Measurements from ENCODE around the gene GOSR1. TPM values are rescaled to one million over a fixed set of nuclear protein-coding genes. Genes with fewer than 3 reads are reported as not detected.
"Not testable (repeated sequence)": the region's sequence is repeated elsewhere in the genome, so short reads cannot be mapped to it uniquely, and the experiment has no call there.

GOSR1 gene
- polyA plus RNA-seq, 3 donors, result 45.7 to 53.1 (median 50.8) TPM

DNA sequence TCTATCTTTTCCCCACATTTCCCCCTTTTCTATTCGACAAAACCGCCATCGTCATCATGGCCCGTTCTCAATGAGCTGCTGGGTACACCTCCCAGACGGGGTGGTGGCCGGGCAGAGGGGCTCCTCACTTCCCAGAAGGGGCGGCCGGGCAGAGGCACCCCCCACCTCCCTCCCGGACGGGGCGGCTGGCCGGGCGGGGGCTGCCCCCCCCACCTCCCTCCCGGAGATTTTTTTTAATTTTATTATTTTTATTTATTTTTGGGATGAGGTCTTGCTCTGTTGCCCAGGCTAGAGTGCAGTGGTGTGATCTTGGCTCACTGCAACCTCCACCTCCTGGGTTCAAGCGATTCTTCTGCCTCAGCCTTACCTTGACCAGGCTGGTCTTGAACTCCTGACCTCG, 59.6 kb downstream of the GOSR1 start:
- not testable (repeated sequence) for DNase-seq

DNA sequence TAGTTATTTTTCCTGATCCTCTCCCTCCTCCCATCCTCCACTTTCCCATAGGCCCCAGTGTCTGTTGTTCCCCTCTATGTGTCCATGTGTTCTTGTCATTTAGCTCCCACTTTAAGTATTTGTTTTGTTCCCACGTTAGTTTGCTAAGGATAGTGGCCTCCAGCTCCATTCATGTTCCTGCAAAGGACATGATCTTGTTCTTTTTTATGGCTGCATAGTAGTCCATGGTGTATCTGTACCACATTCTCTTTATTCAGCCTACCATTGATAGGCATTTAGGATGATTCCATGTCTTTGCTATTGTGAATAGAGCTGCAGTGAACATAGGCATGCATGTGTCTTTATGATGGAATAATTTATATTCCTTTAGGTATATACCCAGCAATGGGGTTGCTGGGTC, 60.5 kb downstream of the GOSR1 start:
- DNase-seq, result not testable (repeated sequence)

DNA sequence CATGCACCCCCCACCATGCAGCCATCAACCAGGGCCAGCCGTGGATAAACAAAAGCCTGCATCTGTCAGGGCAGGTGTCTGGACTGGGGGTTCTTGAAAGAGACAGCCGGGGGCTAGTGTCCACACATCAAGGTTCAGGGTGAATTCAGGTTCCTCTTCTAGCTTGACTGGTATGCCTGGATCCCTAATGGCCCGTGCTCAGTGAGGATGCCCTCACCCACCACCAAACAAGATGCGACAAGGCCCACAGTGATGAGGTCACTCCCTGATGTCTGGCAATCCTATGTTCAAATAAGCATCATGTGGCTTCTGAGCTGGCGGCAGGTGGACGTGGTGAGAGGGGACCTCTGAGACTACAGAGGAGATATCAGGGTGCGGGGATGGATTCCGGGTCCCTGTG, 64.6 kb downstream of the GOSR1 start:
- DNase-seq, result no peak

DNA sequence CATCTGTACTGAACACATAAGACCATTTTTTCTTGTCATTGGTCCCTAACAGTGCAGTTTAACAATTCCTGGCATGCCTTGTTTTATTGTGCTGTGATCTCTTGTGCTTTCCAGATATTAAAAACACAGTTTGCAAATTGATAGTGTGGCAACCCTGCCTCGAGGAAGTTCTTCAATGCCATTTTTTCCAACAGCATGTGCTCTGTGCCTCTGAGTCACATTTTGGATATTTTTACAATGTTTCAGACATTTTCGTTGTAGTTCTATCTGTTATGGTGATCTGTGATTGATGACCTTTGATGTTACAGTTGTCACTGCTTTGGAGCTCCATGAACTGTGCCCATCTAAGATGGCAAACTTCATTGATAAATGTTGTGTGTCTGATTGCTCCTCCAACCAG, 66.2 kb downstream of the GOSR1 start:
- no peak for DNase-seq

DNA sequence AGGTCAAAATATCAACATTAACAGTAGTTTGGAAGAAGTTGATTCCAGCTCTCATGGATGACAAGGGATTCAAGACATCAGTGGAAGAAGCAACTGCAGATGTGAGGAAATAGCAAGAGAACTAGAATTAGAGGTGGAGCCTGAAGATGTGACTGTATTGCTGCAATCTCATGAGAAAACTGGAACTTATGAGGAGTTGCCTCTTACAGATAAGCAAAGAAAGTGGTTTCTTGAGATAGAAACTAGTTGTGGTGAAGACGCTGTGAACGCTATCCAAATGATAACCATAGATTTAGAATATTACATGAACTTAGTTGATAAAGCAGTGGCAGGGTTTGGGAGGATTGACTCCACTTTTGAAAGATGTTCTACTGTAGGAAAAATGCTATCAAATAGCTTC, 67.8 kb downstream of the GOSR1 start:
- no peak for DNase-seq

DNA sequence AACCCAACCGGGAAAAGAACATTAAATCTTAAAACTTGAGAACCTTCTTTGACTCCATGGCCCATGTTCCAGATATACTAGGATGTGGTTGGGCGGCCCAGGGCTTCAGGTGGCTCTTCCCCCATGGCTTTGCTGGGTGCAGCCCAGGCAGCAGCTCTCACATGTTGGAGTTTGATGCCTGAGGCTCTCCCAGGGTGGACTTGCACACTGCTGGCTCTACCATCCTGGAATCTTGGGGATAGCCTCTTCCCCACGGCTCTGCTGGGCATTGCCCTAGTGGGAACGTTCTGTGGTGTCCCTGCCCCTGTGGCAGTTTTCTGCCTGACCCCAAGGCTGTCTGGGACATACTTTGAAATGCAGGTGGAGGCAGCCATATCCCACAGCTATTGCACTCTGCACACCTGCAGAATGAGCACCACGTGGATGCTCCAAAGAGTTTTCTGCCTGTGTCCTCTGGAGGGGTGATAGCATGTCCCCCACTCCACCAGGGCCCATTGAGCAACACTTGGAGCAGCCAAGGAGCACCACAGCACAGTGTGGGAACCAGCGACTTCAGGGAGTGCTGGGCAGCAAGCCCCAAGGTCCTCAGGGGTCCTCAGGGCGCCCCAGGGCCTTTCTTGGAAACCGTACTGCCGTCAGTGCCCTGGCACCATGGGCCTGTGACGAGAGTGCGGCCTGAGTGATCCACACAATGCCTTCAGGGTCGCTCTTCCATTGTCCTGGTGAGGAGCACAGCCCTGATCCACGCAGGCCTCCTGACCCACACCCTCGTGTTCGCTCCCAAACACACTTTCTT, 70.8 kb downstream of the GOSR1 start:
- no peak for DNase-seq

DNA sequence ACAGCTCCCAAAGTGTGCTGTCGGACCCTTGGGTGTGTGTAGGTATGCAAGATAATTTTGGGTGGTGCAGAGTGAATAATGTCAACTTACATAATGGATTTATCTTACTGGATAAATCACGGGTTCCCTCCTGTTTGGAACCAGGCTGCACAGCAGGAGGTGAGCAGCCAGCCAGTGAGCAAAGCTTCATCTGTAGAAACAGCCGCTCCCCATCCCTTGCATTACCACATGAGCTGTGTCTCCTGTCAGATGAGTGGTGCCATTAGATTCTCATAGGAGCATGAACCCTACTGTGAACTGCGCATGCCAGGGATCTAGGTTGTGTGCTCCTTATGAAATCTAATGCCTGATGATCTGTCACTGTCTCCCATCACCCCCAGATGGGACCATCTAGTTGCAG, 72.0 kb downstream of the GOSR1 start:
- DNase-seq, result not testable (repeated sequence)

DNA sequence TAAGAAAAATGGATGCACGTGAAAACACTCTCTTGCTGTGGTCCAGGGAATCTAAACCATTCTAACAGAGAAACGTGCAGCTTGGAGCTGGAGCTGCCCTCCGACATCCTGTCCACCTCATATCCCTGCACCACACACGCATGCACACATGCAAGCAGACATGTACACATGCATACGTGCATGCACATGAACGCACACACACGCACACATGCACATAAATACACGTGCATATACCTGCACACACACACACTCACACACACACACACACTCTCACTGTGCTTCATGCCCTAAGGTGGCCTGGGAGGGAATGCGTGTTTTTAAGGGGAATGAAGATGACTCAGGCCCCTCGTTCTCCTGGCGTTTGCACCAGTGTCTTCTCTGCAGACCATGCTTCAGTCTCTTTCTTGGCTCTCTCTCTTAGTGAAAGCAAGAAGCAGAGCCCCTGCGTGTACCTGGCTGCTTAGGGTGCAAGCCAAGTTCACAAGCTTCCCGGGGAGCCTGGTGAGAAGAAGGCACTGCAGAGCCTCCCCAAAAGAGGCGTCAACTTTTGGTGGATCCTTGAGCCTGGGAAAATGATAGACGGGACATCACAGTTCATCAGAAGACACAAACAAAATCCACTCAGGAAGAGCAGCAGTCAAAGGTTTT, 72.8 kb downstream of the GOSR1 start:
- DNase-seq, result no peak

DNA sequence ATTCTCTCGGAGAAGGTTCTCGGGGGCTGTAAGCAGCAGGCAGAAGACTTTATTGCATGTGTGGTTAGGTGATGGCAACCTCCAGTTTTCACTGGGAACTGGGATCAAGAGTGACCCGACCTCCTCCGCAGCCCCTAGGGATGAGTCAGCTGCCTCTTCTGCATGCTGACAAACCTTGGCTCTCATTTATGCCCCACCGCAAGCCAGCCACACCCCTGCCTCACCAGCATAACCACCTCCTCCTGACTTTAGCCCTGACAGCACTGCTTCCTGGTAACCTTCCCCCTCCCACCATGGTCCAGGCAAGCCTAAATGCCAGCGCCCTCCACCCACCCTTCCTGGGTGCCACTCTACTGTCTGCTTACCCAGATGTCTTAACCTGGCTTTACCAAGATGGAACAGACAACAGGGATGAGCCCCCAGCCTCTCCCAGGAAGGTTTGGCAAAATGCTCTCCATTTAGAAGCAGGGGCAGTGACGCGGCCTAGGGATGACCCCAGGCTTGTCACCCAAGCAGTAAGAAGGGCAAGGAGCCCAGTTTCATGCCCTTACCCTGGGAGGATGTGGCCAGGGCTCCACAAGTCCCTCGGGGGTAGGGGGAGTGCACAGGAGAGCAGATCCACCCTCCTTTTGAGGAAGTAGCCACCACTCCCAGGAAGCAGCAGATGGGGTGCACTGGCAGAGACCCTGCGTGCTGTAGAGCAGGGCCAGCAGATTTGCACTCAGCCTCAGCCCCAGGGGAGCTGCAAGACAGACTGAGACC, 73.5 kb downstream of the GOSR1 start:
- no peak for DNase-seq

DNA sequence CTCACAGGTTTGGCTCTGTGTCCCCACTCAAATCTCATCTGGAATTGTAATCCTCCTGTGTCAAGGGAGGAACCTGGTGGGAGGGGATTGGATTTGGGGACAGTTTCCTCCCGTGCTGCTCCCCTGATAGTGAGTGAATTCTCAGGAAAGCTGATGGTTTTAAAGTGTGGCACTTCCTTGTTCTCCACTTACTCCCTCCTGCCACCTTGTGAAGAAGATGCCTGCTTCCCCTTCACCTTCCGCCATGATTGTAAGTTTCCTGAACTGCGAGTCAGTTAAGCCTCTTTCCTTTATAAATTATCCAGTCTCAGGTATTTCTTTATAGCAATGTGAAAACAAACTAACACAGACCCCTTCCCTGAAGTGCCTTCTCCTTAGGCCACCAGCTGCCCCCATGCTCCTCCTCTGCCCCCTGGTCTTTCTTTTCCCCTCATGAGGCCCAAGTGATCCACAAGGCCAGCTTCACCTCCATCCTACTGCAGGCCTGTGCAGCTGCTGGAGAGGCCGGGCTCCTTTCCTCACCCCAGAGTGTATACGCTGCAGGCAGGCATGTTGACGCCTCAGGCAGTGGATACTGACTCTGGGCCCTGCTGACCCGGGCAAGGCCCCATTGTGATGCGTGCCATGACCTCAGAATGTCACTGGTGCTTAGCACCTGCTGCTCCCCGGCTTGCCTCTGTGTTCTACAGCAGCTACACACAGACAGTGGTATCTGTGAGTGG, 74.2 kb downstream of the GOSR1 start:
- DNase-seq, result not testable (repeated sequence)

DNA sequence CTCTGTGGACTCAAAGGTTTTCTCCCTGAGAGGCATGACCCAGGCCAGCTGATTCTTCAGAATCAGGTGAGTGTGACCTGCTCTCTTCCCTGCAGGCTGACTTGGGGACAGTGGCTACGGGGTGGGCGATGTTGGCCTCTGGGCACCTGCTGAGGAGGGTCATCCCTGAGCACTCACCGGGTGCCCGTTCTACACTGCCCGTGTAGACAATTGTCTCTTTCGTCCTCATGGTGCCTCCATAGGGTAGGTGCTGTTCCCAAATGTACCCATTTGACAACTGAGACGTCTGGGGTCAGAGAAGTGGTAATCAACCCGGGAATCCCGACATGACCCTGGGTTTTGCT, 74.8 kb downstream of the GOSR1 start:
- DNase-seq, result no peak

DNA sequence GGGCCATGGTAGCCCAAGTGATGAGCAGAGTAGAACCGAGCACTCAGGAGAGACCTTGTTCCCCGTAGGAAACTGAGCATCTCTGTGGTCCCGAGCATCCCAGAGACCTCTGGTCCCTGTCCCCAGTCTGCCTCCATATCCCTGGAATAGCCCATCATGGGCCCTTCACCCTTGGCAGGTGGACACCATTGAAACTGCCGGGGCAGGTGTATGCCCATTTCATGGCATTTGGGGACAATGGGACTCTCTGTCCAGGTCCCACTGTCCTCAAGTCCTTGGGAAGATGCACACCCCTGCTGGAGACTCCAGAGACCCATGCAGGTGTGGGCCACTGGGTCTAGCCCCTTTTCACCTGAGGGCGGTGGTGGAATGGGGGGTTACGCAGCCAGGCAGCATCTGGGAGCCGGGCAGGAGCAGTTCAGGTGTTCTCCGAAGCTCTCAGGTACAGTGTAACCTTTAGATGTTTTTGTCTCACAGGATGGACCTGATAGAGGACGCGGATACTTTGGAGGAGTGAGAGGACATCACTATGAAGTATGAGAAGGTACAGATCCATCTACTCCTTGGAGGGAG, 75.9 kb downstream of the GOSR1 start:
- no peak for DNase-seq

DNA sequence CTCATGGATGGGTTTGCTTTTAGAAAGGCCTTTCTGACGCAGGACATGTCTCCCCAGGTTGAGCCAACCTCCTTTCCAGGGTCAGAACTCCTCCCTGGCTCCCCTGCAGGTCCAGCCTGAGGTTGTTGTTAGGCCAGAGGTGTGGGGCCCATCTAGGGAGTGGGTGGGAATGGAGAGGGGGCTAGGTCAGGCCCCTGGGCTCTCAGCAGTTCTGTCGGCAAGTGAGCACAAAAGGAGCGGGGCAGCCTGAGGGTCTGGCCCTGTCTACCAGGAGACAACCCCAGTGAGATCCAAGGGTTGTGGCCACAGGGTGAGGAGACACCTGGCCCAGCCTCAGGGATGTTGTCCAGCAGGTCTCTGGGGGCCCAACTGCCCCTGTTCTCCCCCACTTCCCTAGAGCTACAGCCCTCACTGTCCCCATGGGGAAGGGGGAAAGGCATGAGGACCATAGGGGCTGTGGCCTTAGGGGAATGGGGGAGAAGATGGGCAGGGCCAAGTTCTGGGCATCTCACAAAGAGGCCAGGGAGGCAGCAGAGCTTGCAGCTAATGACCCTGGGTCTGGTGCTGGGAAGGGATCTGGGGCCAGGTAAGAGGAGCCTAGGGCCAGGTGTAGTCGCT, 76.7 kb downstream of the GOSR1 start:
- not testable (repeated sequence) for DNase-seq

DNA sequence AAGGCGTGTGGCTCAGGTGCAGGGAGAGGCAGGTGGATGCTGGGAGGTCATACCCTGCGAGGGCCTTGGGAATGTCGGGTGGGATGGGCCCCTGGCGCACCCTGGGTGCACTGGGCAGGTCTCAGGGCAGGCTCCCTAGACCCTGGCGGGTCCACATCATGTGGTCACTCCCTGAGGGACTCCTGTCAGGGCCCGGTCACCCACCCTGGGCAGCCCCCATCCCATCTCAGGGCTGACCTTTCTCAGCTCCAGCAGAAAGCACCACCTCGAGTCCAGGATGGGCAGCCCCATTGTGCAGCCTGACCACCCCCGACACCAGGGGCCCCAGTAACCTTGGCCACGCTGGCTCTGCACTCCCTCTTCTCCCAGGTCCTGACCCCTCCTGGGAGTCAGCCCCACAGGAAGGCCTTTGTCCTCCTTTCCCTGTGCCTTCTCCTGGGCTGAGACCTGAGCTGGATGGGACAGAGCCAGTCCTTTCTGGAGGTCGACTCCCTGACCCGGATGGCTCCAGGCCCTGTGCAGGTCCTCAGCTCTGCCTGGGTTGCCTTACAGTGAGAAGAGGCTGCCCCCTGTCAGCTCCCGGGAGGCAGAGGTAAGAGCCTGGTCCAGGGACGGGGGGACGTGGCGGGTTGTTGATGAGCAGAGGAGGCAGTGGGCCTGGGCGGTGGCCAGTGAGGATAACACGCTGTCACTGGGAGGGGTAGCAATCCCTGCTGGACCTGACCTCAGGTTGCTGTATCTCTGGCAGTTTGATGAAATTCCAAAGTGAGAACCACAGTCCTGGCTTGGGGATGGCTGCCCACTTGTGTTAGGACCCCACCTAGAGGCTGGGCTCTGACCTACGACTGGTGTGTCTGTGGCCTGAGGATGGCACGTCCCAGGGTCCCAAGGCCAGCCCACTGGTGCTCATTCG, 77.9 kb downstream of the GOSR1 start:
- no peak for DNase-seq

DNA sequence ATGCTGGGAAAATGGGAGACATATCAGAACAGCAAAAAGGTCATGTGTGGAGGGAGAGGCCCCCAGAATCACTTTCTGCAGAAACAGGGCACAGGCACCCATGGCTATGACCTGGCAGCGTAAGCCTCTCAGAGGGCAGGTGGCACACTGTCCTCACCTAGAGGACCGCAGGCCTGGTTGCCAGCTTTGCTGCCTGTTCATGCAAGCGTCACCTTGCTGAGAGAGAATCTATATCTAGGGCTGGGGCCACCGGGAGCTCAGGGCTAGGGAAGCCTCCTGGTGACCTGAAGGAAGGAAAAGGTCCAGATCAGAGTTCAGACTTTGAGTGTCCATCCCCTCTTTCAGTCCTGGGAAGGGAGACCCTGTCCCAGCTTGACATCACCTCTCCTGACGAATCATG, 78.7 kb downstream of the GOSR1 start:
- no peak for DNase-seq

DNA sequence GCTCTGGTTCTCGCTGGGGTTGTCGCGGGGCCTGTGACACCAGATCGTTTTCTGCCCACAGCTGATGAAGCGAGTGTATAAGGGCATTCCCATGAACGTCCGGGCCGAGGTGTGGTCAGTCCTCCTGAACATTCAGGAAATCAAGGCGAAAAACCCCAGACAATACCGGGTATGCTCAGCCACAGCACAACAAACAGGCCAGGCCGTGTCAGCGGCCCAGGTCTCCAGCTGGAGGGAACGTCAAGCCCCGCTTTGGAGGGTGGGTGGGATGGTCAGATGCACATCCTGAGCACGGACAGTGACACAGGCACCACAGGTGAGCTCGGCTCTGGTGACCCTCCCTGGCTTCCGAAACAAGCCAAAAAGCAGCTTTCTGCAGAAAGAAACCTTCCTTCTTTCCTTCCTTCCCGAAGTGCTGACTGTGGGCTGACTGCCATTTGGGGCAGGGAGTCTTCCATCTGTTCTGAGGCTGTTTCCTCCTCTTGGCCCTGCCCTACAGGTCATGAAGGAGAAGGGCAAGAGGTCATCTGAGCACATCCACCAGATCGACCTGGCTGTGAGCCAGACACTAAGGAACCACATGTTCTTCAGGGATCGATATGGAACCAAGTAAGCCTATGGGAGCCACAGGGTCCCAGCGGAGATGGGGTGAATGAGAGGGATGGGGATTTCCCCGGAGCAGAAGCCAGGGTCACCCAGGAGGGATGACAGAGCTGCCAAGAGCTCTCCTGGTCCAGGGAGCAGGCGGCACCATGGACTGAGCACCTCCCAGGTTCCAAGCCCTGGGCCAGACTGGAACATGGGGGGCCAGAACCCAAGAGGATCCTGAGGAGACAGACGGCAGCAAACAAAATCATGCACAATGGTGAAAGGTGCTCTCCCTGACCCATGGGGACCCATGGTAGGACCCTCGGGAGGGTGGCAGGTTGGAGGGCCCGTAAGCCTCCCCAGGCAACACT, 79.4 kb downstream of the GOSR1 start:
- DNase-seq, result no peak

DNA sequence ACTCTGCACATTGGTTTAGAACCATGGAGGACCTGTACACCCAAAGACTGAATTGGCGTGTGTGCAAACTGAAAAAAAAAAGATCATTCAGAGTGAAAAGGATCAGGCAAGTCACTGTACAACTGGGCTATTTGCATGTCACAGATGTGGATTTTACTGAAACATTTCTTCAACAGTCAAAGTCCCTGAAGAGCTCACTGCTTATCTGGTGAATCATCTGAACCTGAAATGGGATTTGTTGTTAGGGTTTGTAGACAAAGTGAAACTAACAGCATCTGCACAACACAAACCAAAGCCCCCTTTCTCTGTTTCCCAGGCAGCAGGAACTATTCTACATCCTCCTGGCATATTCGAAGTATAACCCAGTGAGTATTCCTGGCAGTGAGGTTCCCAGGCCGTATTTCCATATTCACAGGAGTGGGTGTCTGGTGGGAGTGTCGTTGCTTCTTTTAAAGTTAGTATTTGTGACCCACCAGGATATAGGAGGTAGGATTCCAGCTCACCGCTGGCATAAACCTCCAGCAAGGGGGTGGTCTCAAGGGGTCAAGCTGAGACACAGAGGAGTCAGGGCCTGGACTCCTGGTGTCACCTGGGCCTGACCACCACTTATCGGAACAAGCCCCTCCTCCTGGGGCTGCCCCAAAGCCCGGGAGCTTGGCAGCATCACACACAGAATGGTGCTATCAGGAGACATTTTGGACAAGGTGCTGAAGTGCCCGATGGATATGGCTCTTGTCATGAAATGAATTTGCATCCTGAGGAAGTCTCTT, 80.9 kb downstream of the GOSR1 start:
- DNase-seq, result no peak
